H4 (cell line): ENCODE results near the gene SH3BP4. TPM values are rescaled to one million over a fixed set of nuclear protein-coding genes. Genes with fewer than 3 reads are reported as not detected.

Experiments
- DNase-seq: peaks from one replicate; pipeline ENCODE4 v3.0.0-alpha.2; 2015; ENCODE audit warnings: low spot score
- total RNA-seq: library from RNA; depleted of rRNA; stranded (reverse); fragments of >200 nt; shearing (Covaris generic); gene quantifications from 2 replicates; pipeline ENCODE4 v1.2.3, GENCODE V29; 2014

Gene SH3BP4
- total RNA-seq, 1 experiment from 2014 or later = 78.6 TPM

GRCh38 chr2:234996069-234996940 is 44.5 kb downstream of the SH3BP4 start:
- peak; percentile 97 for DNase-seq

GRCh38 chr2:234996941-234997270 is 45.1 kb downstream of the SH3BP4 start:
- no peak for DNase-seq

- no peak for DNase-seq
These were observed 45.6 kb downstream of the SH3BP4 start for GRCh38 chr2:234997389-234997788.

GRCh38 chr2:234998404-234999211 is 46.8 kb downstream of the SH3BP4 start:
- peak; percentile 71 for DNase-seq

- no peak for DNase-seq
These were observed 48.1 kb downstream of the SH3BP4 start for GRCh38 chr2:234999740-235000425.

GRCh38 chr2:235000426-235001236 is 48.8 kb downstream of the SH3BP4 start:
- no peak for DNase-seq

- no peak for DNase-seq
These were observed 49.7 kb downstream of the SH3BP4 start for GRCh38 chr2:235001237-235002133.

GRCh38 chr2:235002198-235003095 is 50.6 kb downstream of the SH3BP4 start:
- DNase-seq = no peak

GRCh38 chr2:235003096-235003775 is 51.4 kb downstream of the SH3BP4 start:
- DNase-seq = no peak

GRCh38 chr2:235004329-235004903 is 52.6 kb downstream of the SH3BP4 start:
- no peak for DNase-seq

- no peak for DNase-seq
These were observed 53.2 kb downstream of the SH3BP4 start for GRCh38 chr2:235005023-235005422.

GRCh38 chr2:235005603-235006259 is 53.9 kb downstream of the SH3BP4 start:
- no peak for DNase-seq

GRCh38 chr2:235006461-235006860 is 54.6 kb downstream of the SH3BP4 start:
- no peak for DNase-seq

- no peak for DNase-seq
These were observed 55.2 kb downstream of the SH3BP4 start for GRCh38 chr2:235006986-235007385.

GRCh38 chr2:235007664-235008457 is 56.0 kb downstream of the SH3BP4 start:
- no peak for DNase-seq

GRCh38 chr2:235008584-235009044 is 56.8 kb downstream of the SH3BP4 start:
- no peak for DNase-seq

GRCh38 chr2:235009081-235009480 is 57.3 kb downstream of the SH3BP4 start:
- no peak for DNase-seq
